Dermis blood vessel endothelial cell (primary cell): ENCODE measurements around the gene HOXD9. TPM values are rescaled to one million over a fixed set of nuclear protein-coding genes. Genes with fewer than 3 reads are reported as not detected.
A peak's percentile ranks its signal among the peaks of the same experiment; 100 is the strongest.

Source experiments
- DNase-seq: peaks from one replicate; pipeline ENCODE4 v3.0.0; 2010
- total RNA-seq: library from RNA; depleted of rRNA; stranded (reverse); fragments of >200 nt; gene quantifications from 2 replicates; pipeline ENCODE4 v1.2.3, GENCODE V29; 2014

The HOXD9 gene
- total RNA-seq, 1 donor from 2014 or later = 24.5 TPM

- DNase-seq = peak; percentile 65
Observed at GRCh38 chr2:176139661-176140512, 17.4 kb downstream of the HOXD9 start.

GRCh38 chr2:176140513-176141317 is 18.2 kb downstream of the HOXD9 start:
- DNase-seq = peak; percentile 90

GRCh38 chr2:176142281-176142680 is 19.8 kb downstream of the HOXD9 start:
- no peak for DNase-seq

- no peak for DNase-seq
Observed at GRCh38 chr2:176145085-176145969, 22.8 kb downstream of the HOXD9 start.

- DNase-seq = no peak
Observed at GRCh38 chr2:176146101-176146500, 23.6 kb downstream of the HOXD9 start.

- no peak for DNase-seq
Observed at GRCh38 chr2:176146645-176147044, 24.1 kb downstream of the HOXD9 start.

GRCh38 chr2:176147210-176147799 is 24.8 kb downstream of the HOXD9 start:
- DNase-seq = no peak

- DNase-seq = no peak
Observed at GRCh38 chr2:176147800-176148496, 25.4 kb downstream of the HOXD9 start.

GRCh38 chr2:176148751-176149421 is 26.4 kb downstream of the HOXD9 start:
- DNase-seq = no peak

- no peak for DNase-seq
Observed at GRCh38 chr2:176149481-176149938, 27.0 kb downstream of the HOXD9 start.

- no peak for DNase-seq
Observed at GRCh38 chr2:176149939-176150583, 27.5 kb downstream of the HOXD9 start.

GRCh38 chr2:176150584-176151441 is 28.3 kb downstream of the HOXD9 start:
- no peak for DNase-seq

GRCh38 chr2:176151442-176152287 is 29.1 kb downstream of the HOXD9 start, which contains the start of gene HOXD4:
Gene HOXD4 (plus strand): TSS chr2:176151550. CDS start chr2:176151634, 84 bp downstream.
- no peak for DNase-seq

GRCh38 chr2:176152350-176153181 is 30.0 kb downstream of the HOXD9 start:
- peak; percentile 26 for DNase-seq

GRCh38 chr2:176154576-176155252 is 32.2 kb downstream of the HOXD9 start:
- no peak for DNase-seq

- DNase-seq = no peak
Observed at GRCh38 chr2:176155356-176156044, 33.0 kb downstream of the HOXD9 start.
